HepG2 (cell line): ENCODE data around the gene ADAMTS14. TPM values are rescaled to one million over a fixed set of nuclear protein-coding genes. Genes with fewer than 3 reads are reported as not detected.

Experiments
- ATAC-seq: fragments of 200-7000 bp; cut with Tn5 transposase; 3 replicates; pipeline ENCODE4 v1.9.1; 2020; ENCODE audit warnings: mild to moderate bottlenecking, moderate library complexity
- BruUV-seq: library from RNA; stranded (reverse); fragments of 400-500 nt; replicated peaks from 2 replicates; lab custom pipeline; 2021; lab: Mats Ljungman, UMichigan
- CTCF ChIA-PET: fragments of 300-600 bp; formaldehyde crosslinking; extraction: SDS; loops from one replicate; lab custom pipeline; 2021; ENCODE audit warnings: low total read pairs, inconsistent platforms, low intra/inter-chr PET ratio; lab: Yijun Ruan, JAX
- POLR2A ChIA-PET: fragments of 350-600 bp; sonication (Branson Sonifier 250); formaldehyde crosslinking; loops from one replicate; lab custom pipeline; 2020; ENCODE audit warnings: antibody characterized with exemption, inconsistent platforms; lab: Yijun Ruan, JAX
- DNase-seq: peaks from one replicate; pipeline ENCODE4 v3.0.0-alpha.2; 2015; ENCODE audit warnings: low spot score
- FAIRE-seq: peaks from 3 replicates; lab custom pipeline; 2011; peaks lifted over from hg19 to GRCh38; lab: Jason Lieb, UNC
- H2AFZ ChIP-seq: one replicate; pipeline ENCODE4 v1.6.1; 2011; ENCODE audit warnings: low read length, inconsistent platforms
- H3K27ac ChIP-seq: fragments of 300-600 bp; 3 replicates; pipeline ENCODE4 v1.8.0; 2011; ENCODE audit warnings: mixed run types, mild to moderate bottlenecking, mixed read lengths, low read length, inconsistent platforms; ENCODE audit not compliant: insufficient read depth; ENCODE audit errors: extremely low read length
- H3K27me3 ChIP-seq, 2 experiments: fragments of 200-600 bp in 1 of 2; 2 replicates in 1 of 2; 3 replicates in 1 of 2; pipeline versions ENCODE4 v1.6.0 to v1.8.0; 2011; ENCODE audit warnings: low read length in 2 of 2, mild to moderate bottlenecking in 2 of 2, moderate library complexity in 2 of 2, inconsistent platforms in 1 of 2; ENCODE audit not compliant: insufficient read depth in 2 of 2, control insufficient read depth in 1 of 2
- H3K36me3 ChIP-seq, 2 experiments: fragments of 200-600 bp in 1 of 2; replicated peaks in 1 of 2; 2 replicates in 1 of 2; 3 replicates in 1 of 2; pipeline versions ENCODE4 v1.5.1 to v1.8.0; 2011; ENCODE audit warnings: low read length in 2 of 2, inconsistent platforms in 1 of 2; ENCODE audit not compliant: insufficient read depth in 2 of 2, control insufficient read depth in 1 of 2
- H3K4me1 ChIP-seq: 2 replicates; pipeline ENCODE4 v1.5.1; 2012; ENCODE audit warnings: low read length, inconsistent platforms; ENCODE audit not compliant: insufficient read depth
- H3K4me2 ChIP-seq: 2 replicates; pipeline ENCODE4 v1.6.0; 2011; ENCODE audit warnings: low read depth, low read length, inconsistent platforms
- H3K4me3 ChIP-seq, 3 experiments: fragments of 200-600 bp in 1 of 3; sonication (generic), shearing (Covaris generic) in 1 of 3; replicated peaks in 1 of 3; 2 replicates each; pipeline ENCODE4 v1.5.1; 2011 to 2016; ENCODE audit warnings: low read length in 3 of 3, inconsistent platforms in 2 of 3, low read depth in 2 of 3, mild to moderate bottlenecking in 2 of 3, control low read depth in 1 of 3, mixed read lengths in 1 of 3; ENCODE audit not compliant: insufficient read depth in 1 of 3
- H3K79me2 ChIP-seq: one replicate; pipeline ENCODE4 v1.6.1; 2011; ENCODE audit warnings: low read length, inconsistent platforms; ENCODE audit not compliant: insufficient read depth
- H3K9ac ChIP-seq: 2 replicates; pipeline ENCODE4 v1.6.0; 2011; ENCODE audit warnings: mild to moderate bottlenecking, low read depth, low read length, inconsistent platforms; ENCODE audit not compliant: insufficient read depth
- H3K9me3 ChIP-seq: 2 replicates; pipeline ENCODE4 v1.5.1; 2012; ENCODE audit warnings: mild to moderate bottlenecking, low read length
- H4K20me1 ChIP-seq: 2 replicates; pipeline ENCODE4 v1.6.0; 2011; ENCODE audit warnings: inconsistent platforms, mild to moderate bottlenecking, low read length, moderate library complexity; ENCODE audit not compliant: insufficient read depth
- ATAD3A ChIP-seq: sonication (generic); formaldehyde crosslinking; IDR thresholded peaks from 2 replicates; pipeline ENCODE4 v1.4.0; 2020; ENCODE audit warnings: missing genetic modification reagents
- CEBPG ChIP-seq: IDR thresholded peaks from 2 replicates; pipeline ENCODE4 v1.6.1; 2016
- DPF2 ChIP-seq: sonication (generic); formaldehyde crosslinking; IDR thresholded peaks from 2 replicates; pipeline ENCODE4 v1.4.0; 2020; ENCODE audit warnings: mild to moderate bottlenecking, low read depth, missing genetic modification reagents, borderline replicate concordance
- MIXL1 ChIP-seq: IDR thresholded peaks from 2 replicates; pipeline ENCODE4 v1.6.1; 2016
- PHF21A ChIP-seq: sonication (generic); formaldehyde crosslinking; IDR thresholded peaks from 2 replicates; pipeline ENCODE4 v1.5.0; 2020; ENCODE audit warnings: mild to moderate bottlenecking, missing genetic modification reagents
- SALL1 ChIP-seq: sonication (generic); formaldehyde crosslinking; IDR thresholded peaks from 2 replicates; pipeline ENCODE4 v1.8.0; 2022; ENCODE audit warnings: mild to moderate bottlenecking, missing genetic modification reagents
- SNRNP70 ChIP-seq: fragments of 200-400 bp; formaldehyde crosslinking; IDR thresholded peaks from 2 replicates; pipeline ENCODE4 v1.6.1; 2017; ENCODE audit warnings: mild to moderate bottlenecking, low read depth, low read length, moderate library complexity
- ZNF766 ChIP-seq: sonication (generic); formaldehyde crosslinking; IDR thresholded peaks from 2 replicates; pipeline ENCODE4 v1.5.0; 2020; ENCODE audit warnings: missing genetic modification reagents, borderline replicate concordance
- WGBS: methylation state at CpG from one replicate; pipeline ENCODE4 v1.1.6; 2017; ENCODE audit warnings: low lambda C conversion rate; 5-methylcytosine and 5-hydroxymethylcytosine counted together
- in situ Hi-C: cut with HindIII; loops from 2 replicates; pipeline ENCODE4 v1.10.0; 2017; ENCODE audit warnings: low pct_unique_long_range_greater_than_20kb; ENCODE audit not compliant: extremely low pct_ligation_motif_present
- intact Hi-C: fragments of 100-400 bp; cut with micrococcal nuclease; formaldehyde crosslinking; loops from one replicate; pipeline ENCODE4 v1.10.0; 2022; ENCODE audit not compliant: unreplicated experiment
- polyA plus RNA-seq, 8 experiments: library from polyadenylated mRNA; depleted of rRNA in 3 of 8; stranded (reverse) in 7 of 8; unstranded in 1 of 8; fragments of >200 nt; fragmentation: Illumina TruSeq in 4 of 8; extraction: Trizol in 4 of 8; gene quantifications; 2 replicates each; pipeline versions ENCODE4 v1.2.1 to v1.2.3, GENCODE V29; 2011 to 2016; ENCODE audit warnings: low read depth in 4 of 8, missing spikeins in 1 of 8, mixed read lengths in 1 of 8; ENCODE audit not compliant: insufficient read depth in 1 of 8
- total RNA-seq, 5 experiments: library from RNA; depleted of rRNA; stranded (reverse); fragments of >200 nt; fragmentation: Illumina TruSeq; extraction: Trizol; gene quantifications; 2 replicates each; pipeline ENCODE4 v1.2.3, GENCODE V29; 2016; ENCODE audit warnings: low read depth in 1 of 5
- TF ChIP-seq, protein P1 (sequence below): sonication (generic); formaldehyde crosslinking; IDR thresholded peaks from 2 replicates; pipeline ENCODE4 v1.4.0; 2020; ENCODE audit warnings: mild to moderate bottlenecking, missing genetic modification reagents
- TF ChIP-seq, protein P2 (sequence below): sonication (generic); formaldehyde crosslinking; IDR thresholded peaks from 2 replicates; pipeline ENCODE4 v1.4.0; 2020; ENCODE audit warnings: missing genetic modification reagents, low read depth, mild to moderate bottlenecking, borderline replicate concordance

Gene ADAMTS14
- total and polyA plus RNA-seq, 2 of the 13 experiments (the other 11 are each of a cell fraction or from before 2014, with no cell fraction given), result 0.04 to 0.07 TPM

DNA sequence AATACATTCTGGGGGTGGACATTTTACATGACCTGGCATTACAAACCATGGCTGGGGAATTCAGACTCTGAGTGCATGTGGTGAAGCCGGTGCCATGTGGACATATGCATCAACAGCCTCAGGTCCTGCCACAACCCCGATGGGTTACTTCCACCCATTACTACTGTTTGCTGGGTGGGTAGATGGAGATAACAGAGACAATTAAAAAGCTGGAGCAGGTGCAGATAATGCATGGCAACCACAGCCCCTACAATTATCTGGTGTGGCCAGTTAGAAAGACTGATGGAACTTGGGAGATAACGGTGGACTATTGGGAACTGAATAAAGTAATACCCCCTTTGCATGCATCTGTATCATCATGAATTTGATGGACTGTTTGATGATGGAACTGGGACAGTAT, 21.6 kb upstream of the ADAMTS14 start:
- no peak overlapping the region for H2AFZ ChIP-seq
- no peaks in the 10 kb centered on the region for H3K27me3 ChIP-seq
- H3K79me2 ChIP-seq, result no peaks in the 10 kb centered on the region
- no peak overlapping the region for H3K27ac ChIP-seq
- no peaks in the 10 kb centered on the region for H4K20me1 ChIP-seq
- intact Hi-C loops (no loop called here), in situ Hi-C loops (no loop called here)
- no peak overlapping the region for H3K4me3 ChIP-seq
- no TSS peak for BruUV-seq
- DNase-seq (no peak), ATAC-seq (no peak), FAIRE-seq (no peak)
- H3K9ac ChIP-seq, result no peak overlapping the region
- CTCF ChIA-PET, result no interaction called here
- H3K36me3 ChIP-seq, result no peaks in the 10 kb centered on the region
- H3K9me3 ChIP-seq, result peaks cover 26% of the 10 kb centered on the region
- H3K4me1 ChIP-seq, result no peaks in the 10 kb centered on the region
- TF ChIP-seq ZNF766 (CRISPR knock-in tag) (no peak), SNRNP70 (no peak), SALL1 (CRISPR knock-in tag) (no peak), DPF2 (CRISPR knock-in tag) (no peak), ATAD3A (CRISPR knock-in tag) (no peak), CEBPG (no peak), MIXL1 (CRISPR knock-in tag) (no peak), PHF21A (CRISPR knock-in tag) (no peak)
- TF ChIP-seq, protein P1, sequence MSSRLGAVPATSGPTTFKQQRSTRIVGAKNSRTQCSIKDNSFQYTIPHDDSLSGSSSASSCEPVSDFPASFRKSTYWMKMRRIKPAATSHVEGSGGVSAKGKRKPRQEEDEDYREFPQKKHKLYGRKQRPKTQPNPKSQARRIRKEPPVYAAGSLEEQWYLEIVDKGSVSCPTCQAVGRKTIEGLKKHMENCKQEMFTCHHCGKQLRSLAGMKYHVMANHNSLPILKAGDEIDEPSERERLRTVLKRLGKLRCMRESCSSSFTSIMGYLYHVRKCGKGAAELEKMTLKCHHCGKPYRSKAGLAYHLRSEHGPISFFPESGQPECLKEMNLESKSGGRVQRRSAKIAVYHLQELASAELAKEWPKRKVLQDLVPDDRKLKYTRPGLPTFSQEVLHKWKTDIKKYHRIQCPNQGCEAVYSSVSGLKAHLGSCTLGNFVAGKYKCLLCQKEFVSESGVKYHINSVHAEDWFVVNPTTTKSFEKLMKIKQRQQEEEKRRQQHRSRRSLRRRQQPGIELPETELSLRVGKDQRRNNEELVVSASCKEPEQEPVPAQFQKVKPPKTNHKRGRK, result no peak
- TF ChIP-seq, protein P2, sequence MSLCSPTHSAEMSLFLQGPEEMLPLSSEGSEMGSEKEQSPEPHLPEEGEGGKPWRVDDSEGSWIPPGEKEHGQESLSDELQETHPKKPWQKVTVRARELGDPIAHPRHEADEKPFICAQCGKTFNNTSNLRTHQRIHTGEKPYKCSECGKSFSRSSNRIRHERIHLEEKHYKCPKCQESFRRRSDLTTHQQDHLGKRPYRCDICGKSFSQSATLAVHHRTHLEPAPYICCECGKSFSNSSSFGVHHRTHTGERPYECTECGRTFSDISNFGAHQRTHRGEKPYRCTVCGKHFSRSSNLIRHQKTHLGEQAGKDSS, result no peak
- WGBS, result 65% methylated on average over 3 of the region's 3 CpGs
- H3K4me2 ChIP-seq, result no peak overlapping the region
- POLR2A ChIA-PET, result no interaction called here
